ENCODE results near the gene ETV6. TPM values are rescaled to one million over a fixed set of nuclear protein-coding genes. Genes with fewer than 3 reads are reported as not detected.

The ETV6 gene
- total and polyA plus RNA-seq, 2 of the 8 experiments (the other 6 are each of a cell fraction or from before 2014, with no cell fraction given): 5.5 to 23.9 TPM

DNA sequence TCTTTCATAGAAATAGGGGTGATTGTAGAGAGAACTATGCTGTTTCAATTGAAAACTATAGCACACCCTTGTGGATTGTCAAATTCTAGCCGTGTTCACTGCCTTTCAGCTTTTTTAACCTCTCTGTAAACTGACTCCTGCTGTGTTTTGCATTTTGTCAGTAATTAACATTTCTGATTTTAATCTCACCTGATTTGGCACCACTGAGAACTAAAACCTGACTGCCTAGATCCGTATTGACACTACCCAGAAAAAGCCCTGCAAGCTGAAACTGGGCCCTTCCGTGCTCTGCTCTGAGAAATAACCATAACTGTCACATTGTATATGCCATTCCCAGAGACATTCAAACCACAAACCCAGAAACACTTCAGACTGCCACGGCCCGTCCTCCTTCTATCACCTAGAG is 26.6 kb upstream of the ETV6 start:
- H3K79me1 ChIP-seq (ENCODE audit: low read depth, low read length): 0 out of 2 replicates have a peak, but pooled peaks cover 2% of the 10 kb centered on the region
- H2BK15ac ChIP-seq (ENCODE audit: low read length): no peak overlapping the region
- FAIRE-seq: peak; percentile 73
- no peaks in the 10 kb centered on the region for H3K9me3 ChIP-seq (ENCODE audit: insufficient read depth in 2 of 2, low read depth in 1 of 2, low read length in 1 of 2)
- TF ChIP-seq, protein P1, sequence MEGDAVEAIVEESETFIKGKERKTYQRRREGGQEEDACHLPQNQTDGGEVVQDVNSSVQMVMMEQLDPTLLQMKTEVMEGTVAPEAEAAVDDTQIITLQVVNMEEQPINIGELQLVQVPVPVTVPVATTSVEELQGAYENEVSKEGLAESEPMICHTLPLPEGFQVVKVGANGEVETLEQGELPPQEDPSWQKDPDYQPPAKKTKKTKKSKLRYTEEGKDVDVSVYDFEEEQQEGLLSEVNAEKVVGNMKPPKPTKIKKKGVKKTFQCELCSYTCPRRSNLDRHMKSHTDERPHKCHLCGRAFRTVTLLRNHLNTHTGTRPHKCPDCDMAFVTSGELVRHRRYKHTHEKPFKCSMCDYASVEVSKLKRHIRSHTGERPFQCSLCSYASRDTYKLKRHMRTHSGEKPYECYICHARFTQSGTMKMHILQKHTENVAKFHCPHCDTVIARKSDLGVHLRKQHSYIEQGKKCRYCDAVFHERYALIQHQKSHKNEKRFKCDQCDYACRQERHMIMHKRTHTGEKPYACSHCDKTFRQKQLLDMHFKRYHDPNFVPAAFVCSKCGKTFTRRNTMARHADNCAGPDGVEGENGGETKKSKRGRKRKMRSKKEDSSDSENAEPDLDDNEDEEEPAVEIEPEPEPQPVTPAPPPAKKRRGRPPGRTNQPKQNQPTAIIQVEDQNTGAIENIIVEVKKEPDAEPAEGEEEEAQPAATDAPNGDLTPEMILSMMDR (IDR thresholded peaks at IDR 0.05; ENCODE audit: control extremely low read depth in 1 of 3, insufficient read depth in 1 of 3, low read depth in 1 of 3, low read length in 3 of 3): peak in 1 of 3 experiments; percentile 32; a peak in 1 of 4 replicates
- TF ChIP-seq GABPA (IDR thresholded peaks at IDR 0.05; ENCODE audit: borderline replicate concordance, insufficient read depth, low read length): no peak
- no peak for TF ChIP-seq CTBP2 (IDR thresholded peaks at IDR 0.05; ENCODE audit: borderline replicate concordance, insufficient read depth, insufficient read length, low read length)
- no peak for TF ChIP-seq EZH2 (IDR thresholded peaks at IDR 0.05; ENCODE audit: low read depth, low read length, severe bottlenecking)
- TF ChIP-seq KDM5A (IDR thresholded peaks at IDR 0.05; ENCODE audit: low read length): no peak
- no peak for TF ChIP-seq POU5F1 (IDR thresholded peaks at IDR 0.05; ENCODE audit: low read depth, low read length)
- TF ChIP-seq CBX8 (IDR thresholded peaks at IDR 0.05; ENCODE audit: borderline replicate concordance, low read depth, low read length): no peak
- peak; percentile 33 to 40 for TF ChIP-seq RAD21 (IDR thresholded peaks at IDR 0.05 in 1 of 2, conservative IDR thresholded peaks at IDR 0.05 in 1 of 2; ENCODE audit: low read depth in 2 of 2, low read length in 2 of 2)
- H4K20me1 ChIP-seq (replicated peaks in 1 of 2; ENCODE audit: control insufficient read depth in 1 of 2, insufficient read depth in 2 of 2, low read length in 2 of 2): no peaks in the 10 kb centered on the region
- no peaks in the 10 kb centered on the region for H3K23me2 ChIP-seq (ENCODE audit: low read depth, low read length)
- no peak overlapping the region for H2BK12ac ChIP-seq (ENCODE audit: low read depth, low read length)
- H3K23ac ChIP-seq (ENCODE audit: insufficient read length): no peak overlapping the region
- H3K27ac ChIP-seq (ENCODE audit: low read depth, low read length): no peak overlapping the region
- ChIA-PET POLR2A (ENCODE audit: partially characterized antibody) (interaction anchor here (0.9 to 2.5 kb wide), 14 partner anchors 7 to 335 kb away, joined by 3 to 15 read pairs (median 4); partner anchors contain the start of gene ETV6), CTCF (ENCODE audit: partially characterized antibody) (interaction anchor here (0.6 to 5.5 kb wide), 18 partner anchors 8 to 366 kb away, joined by 3 to 39 read pairs (median 4); no protein-coding TSS in a partner anchor)
- no peak for DNase-seq (ENCODE audit: low read depth in 1 of 2, low spot score in 2 of 2)
- H4K91ac ChIP-seq (replicated peaks; ENCODE audit: insufficient read length, low read length): no peak overlapping the region
- 63% methylated on average over 5 of the region's 5 CpGs; no CpG with 5 or more reads in 1 of the 2 experiments for WGBS, 2 experiments (ENCODE audit: extremely low coverage in 1 of 2, insufficient coverage in 1 of 2, insufficient read length in 1 of 2, insufficient replicate concordance in 2 of 2, low coverage in 1 of 2, low lambda C conversion rate in 2 of 2, missing lambda C conversion rate in 1 of 2)
- no peak overlapping the region for H4K8ac ChIP-seq (ENCODE audit: extremely low read depth, insufficient read depth, low read length)
- no peak overlapping the region for H3K4me3 ChIP-seq (ENCODE audit: extremely low read depth in 1 of 4, insufficient read depth in 2 of 4, low read depth in 3 of 4, low read length in 4 of 4)
- H2BK120ac ChIP-seq (replicated peaks; ENCODE audit: low read depth, low read length): no peak overlapping the region
- H3K9ac ChIP-seq (replicated peaks in 1 of 4; ENCODE audit: extremely low read depth in 1 of 4, low read depth in 3 of 4, low read length in 3 of 4): no peak overlapping the region
- no peaks in the 10 kb centered on the region for H3K27me3 ChIP-seq (replicated peaks in 1 of 4; ENCODE audit: control insufficient read depth in 3 of 4, extremely low read depth in 1 of 4, insufficient read depth in 3 of 4, low read length in 3 of 4)
- no peak overlapping the region for H2AK5ac ChIP-seq (ENCODE audit: low read depth, low read length)
- no peaks in the 10 kb centered on the region; a peak in 1 of 8 replicates for H3K36me3 ChIP-seq (ENCODE audit: control insufficient read depth in 2 of 4, insufficient read depth in 4 of 4, low read length in 3 of 4)
- H3K4me1 ChIP-seq (replicated peaks in 1 of 4; ENCODE audit: control insufficient read depth in 3 of 4, insufficient read depth in 4 of 4, low read length in 3 of 4): peaks cover 0 to 17% (median 9%) of the 10 kb centered on the region in 4 experiments; a peak in 5 of 7 replicates
- no peak overlapping the region for H3K18ac ChIP-seq (ENCODE audit: extremely low read depth, low read length)
- H2BK5ac ChIP-seq (ENCODE audit: low read depth, low read length): no peak overlapping the region
- no peak overlapping the region for H4K5ac ChIP-seq (ENCODE audit: insufficient read length, low read depth, low read length)
- H3K56ac ChIP-seq (replicated peaks; ENCODE audit: insufficient read length, low read depth, low read length): no peak overlapping the region
- no peak overlapping the region for H2BK20ac ChIP-seq (ENCODE audit: low read length)
- H3K4ac ChIP-seq (replicated peaks; ENCODE audit: insufficient read length, low read depth, low read length): no peak overlapping the region
- peaks cover 0 to 25% of the 10 kb centered on the region in 2 experiments; a peak in 2 of 4 replicates for H3K79me2 ChIP-seq (ENCODE audit: control insufficient read depth in 1 of 2, insufficient read depth in 2 of 2, low read length in 2 of 2)
- H2AFZ ChIP-seq (ENCODE audit: low read length): no peak overlapping the region
- H3K4me2 ChIP-seq (ENCODE audit: insufficient read depth in 1 of 2, low read depth in 2 of 2, low read length in 2 of 2): peak overlapping the region in 1 of 2 experiments; percentile 18; a peak in 1 of 4 replicates
- H3K14ac ChIP-seq (ENCODE audit: insufficient read length): no peak overlapping the region

Measured in H1 (cell line).